ENCODE measurements around the gene NSRP1.
"Not testable (repeated sequence)": the region's sequence is repeated elsewhere in the genome, so short reads cannot be mapped to it uniquely, and the experiment has no call there.

The NSRP1 gene

GRCh38 chr17:30225112-30225511, 108.5 kb downstream of the NSRP1 start:
- no peak for DNase-seq

DNA sequence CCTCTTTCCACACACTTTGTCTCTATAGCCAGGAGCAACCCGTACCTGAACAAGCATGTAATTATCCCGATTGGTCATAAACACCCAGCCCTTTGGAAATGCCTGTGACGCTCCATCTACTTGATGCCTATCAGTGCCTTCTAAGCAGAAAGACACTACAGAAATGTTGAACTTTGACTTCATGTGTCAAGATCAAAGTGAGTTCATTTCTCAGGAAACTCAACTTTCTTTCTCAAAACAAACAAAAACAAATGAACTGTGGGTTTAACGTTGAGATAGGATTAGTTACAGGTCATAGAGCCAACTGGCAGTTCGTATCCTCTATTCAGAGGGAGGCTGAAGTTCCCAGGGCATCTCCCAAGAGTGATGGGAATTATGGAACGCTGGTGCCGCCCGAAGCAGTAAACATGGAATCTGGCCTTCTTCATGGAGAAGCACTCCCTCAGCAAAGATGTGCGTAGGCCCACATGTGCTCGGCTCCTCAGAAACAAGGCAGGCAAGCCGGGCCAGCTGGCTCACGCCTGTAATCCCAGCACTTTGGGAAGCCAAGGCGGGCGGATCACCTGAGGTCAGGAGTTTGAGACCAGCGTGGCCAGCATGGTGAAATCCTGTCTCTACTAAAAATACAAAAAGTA, 109.4 kb downstream of the NSRP1 start:
- no peak for DNase-seq

DNA sequence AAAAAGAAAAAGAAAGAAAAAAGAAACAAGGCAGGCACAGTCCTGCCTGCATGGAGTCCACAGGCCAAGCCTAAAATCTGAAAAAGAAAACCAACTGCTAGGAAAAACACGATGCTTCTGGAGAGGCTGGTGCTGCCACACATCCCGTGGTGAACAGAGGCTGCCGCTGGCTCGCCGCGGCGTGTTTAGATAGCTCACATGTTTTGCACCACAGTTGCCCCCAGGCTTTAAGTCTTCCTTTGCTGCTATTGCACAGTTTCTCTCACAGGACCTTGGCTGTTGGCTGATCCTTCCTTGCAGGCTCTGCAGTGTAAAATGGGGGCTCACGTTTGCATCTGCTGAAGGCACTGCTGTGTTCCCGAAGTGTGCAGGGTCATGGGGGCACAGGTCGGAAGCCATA, 110.3 kb downstream of the NSRP1 start:
- no peak for DNase-seq

GRCh38 chr17:30228011-30228410, 111.4 kb downstream of the NSRP1 start:
- DNase-seq: no peak

- DNase-seq: no peak
Measured at GRCh38 chr17:30229012-30229411, 112.4 kb downstream of the NSRP1 start.

DNA sequence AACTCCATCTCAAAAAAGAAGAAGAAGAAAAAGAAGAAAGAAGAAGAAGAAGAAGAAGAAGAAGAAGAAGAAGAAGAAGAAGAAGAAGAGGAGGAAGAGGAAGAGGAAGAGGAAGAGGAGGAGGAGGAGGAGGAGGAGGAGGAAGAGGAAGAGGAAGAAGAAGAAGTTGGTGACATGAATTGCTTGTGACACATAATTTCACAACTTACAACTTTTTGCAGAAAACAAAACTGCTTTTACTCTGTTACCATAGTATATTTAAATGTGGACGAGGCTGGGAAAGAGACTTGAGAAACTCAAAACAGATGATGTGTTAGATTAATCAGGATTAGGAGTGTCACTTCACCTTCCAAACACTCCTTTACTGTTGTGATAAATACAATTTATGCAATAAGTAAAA, 113.4 kb downstream of the NSRP1 start:
- not testable (repeated sequence) for DNase-seq

- DNase-seq: no peak
Measured at GRCh38 chr17:30230596-30231125, 114.0 kb downstream of the NSRP1 start.

GRCh38 chr17:30232015-30232823, 115.6 kb downstream of the NSRP1 start:
- no peak for DNase-seq

- DNase-seq: no peak
Measured at GRCh38 chr17:30232824-30233427, 116.3 kb downstream of the NSRP1 start.

GRCh38 chr17:30234296-30234695, 117.7 kb downstream of the NSRP1 start:
- no peak for DNase-seq

DNA sequence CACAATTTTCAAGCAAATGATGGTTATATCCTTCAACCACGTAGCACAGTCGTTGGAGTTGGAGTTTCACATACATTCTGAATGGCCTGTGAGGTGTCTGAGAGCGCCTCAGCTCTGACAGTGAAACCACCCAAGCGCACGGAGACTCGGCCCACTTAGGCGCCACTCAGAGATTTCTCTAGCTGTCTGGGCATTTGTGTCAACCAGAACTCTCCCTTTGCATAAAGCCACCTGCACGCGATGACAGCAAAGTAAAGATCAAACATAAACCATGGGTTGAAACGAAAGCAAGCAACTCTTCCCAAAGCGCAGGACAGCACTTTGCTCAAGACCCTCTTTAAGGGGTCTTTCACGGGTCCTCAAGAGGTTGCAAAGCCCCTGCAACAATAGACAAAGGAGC, 118.3 kb downstream of the NSRP1 start:
- no peak for DNase-seq

DNA sequence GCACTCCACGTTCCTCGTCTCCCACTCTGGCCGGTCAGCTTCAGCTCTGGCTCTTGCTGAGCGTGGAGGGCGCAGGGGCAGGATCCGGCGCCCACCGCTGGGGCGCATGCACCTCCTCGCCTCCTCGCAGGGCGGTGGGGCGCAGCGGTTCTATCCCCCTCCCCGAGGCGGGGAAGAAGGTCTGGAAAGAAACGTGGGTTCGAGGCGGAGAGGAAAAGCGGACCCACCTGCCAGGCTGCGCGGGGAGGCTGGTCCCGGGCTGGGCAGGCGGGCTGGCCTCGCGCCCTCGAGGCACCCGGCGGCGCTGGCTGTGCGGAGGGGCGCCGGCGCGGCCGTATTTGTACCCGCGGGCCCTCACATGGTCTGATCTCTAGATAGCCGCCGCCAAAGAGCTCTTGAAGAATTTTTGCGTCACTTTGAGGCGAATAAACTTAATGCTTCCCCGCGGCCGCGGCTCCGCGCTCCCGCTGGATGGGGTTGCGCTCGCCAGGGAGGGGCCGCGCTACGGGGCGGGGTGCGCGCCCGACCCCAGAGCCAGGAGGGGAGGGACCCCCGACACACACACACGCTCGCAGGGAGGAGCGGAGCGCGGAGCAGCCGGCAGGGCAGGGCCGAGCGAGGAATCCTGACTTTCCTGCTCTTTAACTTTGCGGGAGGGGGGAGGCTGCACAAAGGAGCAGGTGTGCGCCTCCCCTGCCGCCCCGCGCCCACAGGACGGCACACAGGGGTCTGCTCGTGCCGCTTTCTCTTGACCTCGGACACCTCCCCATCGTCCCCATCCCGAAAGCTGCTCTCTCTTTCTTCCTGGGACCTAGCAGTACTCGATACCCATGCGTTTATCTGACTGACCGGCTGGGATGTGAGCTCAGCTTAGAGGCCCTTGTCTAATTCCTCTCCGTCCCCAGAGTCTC, 119.0 kb downstream of the NSRP1 start, which contains the start of gene SLC6A4:
Gene SLC6A4 (minus strand): TSS at position 312 of the 911 bp plus-strand sequence. CDS start 13,739 bp downstream, outside the sequence.
- DNase-seq: no peak
